B cell (primary cell): ENCODE results near the gene TBCC. TPM values are rescaled to one million over a fixed set of nuclear protein-coding genes. Genes with fewer than 3 reads are reported as not detected.

Experiments used
- ATAC-seq: fragments of 200-7000 bp; cut with Tn5 transposase; one replicate; pipeline ENCODE4 v1.10.0; 2021; ENCODE audit warnings: low read depth, mild to moderate bottlenecking, moderate number of reproducible peaks, moderate library complexity
- CTCF ChIA-PET: fragments of 350-600 bp; sonication (Branson Sonifier 250); formaldehyde crosslinking; loops from one replicate; lab custom pipeline; 2021; ENCODE audit warnings: antibody characterized with exemption, inconsistent platforms; lab: Charles Lee
- POLR2A ChIA-PET: fragments of 350-600 bp; sonication (Branson Sonifier 250); formaldehyde crosslinking; loops from one replicate; lab custom pipeline; 2021; ENCODE audit warnings: antibody characterized with exemption; lab: Charles Lee
- DNase-seq: peaks from one replicate; pipeline ENCODE4 v3.0.0; 2013
- H2AFZ ChIP-seq: 2 replicates; pipeline ENCODE4 v1.6.1; 2012; ENCODE audit warnings: mild to moderate bottlenecking, low read depth, low read length; ENCODE audit not compliant: insufficient read depth, poor library complexity, severe bottlenecking
- H3K27ac ChIP-seq, 2 donors: 1 replicate in 1 of 2; 2 replicates in 1 of 2; pipeline ENCODE4 v1.5.1; 2012 to 2013; ENCODE audit warnings: low read length in 2 of 2, mild to moderate bottlenecking in 2 of 2, moderate library complexity in 1 of 2
- H3K27me3 ChIP-seq, 4 experiments: fragments of 200-600 bp in 1 of 4; sonication (generic) in 1 of 4; replicated peaks in 1 of 4; 1 replicate in 2 of 4; 2 replicates in 2 of 4; pipeline versions ENCODE4 v1.6.1 to v1.7.0; 2013 to 2016; ENCODE audit warnings: low read length in 3 of 4, mild to moderate bottlenecking in 2 of 4, mixed read lengths in 1 of 4, moderate library complexity in 1 of 4; ENCODE audit not compliant: insufficient read depth in 4 of 4, control insufficient read depth in 3 of 4; ENCODE audit errors: control extremely low read depth in 1 of 4
- H3K36me3 ChIP-seq, 2 experiments: replicated peaks in 1 of 2; 1 replicate in 1 of 2; 2 replicates in 1 of 2; pipeline versions ENCODE4 v1.6.1 to v1.7.1; 2013; ENCODE audit warnings: low read length in 1 of 2; ENCODE audit not compliant: insufficient read depth in 2 of 2, control insufficient read depth in 1 of 2; ENCODE audit errors: control extremely low read depth in 1 of 2, extremely low read depth in 1 of 2
- H3K4me1 ChIP-seq, 2 donors: fragments of 200-600 bp in 1 of 2; sonication (generic) in 1 of 2; 1 replicate in 1 of 2; 2 replicates in 1 of 2; pipeline versions ENCODE4 v1.5.1 to v1.6.1; 2013 to 2017; ENCODE audit warnings: low read length in 2 of 2; ENCODE audit not compliant: control insufficient read depth in 2 of 2, insufficient read depth in 2 of 2
- H3K4me2 ChIP-seq: replicated peaks from 2 replicates; pipeline ENCODE3; 2012; ENCODE audit warnings: mild to moderate bottlenecking, low read depth, low read length; ENCODE audit not compliant: poor library complexity, severe bottlenecking
- H3K4me3 ChIP-seq, 5 experiments: fragments of 200-600 bp in 1 of 5; sonication (generic) in 1 of 5; 1 replicate in 3 of 5; 2 replicates in 2 of 5; pipeline versions ENCODE4 v1.5.1 to v1.7.0; 2011 to 2016; ENCODE audit warnings: low read length in 4 of 5, mild to moderate bottlenecking in 4 of 5, low read depth in 2 of 5, control low read depth in 1 of 5, moderate library complexity in 1 of 5; ENCODE audit not compliant: insufficient read depth in 1 of 5; ENCODE audit errors: control extremely low read depth in 1 of 5, extremely low read depth in 1 of 5
- H3K79me2 ChIP-seq: fragments of 200-600 bp; sonication (generic); one replicate; pipeline ENCODE4 v1.6.0; 2016; ENCODE audit warnings: low read length; ENCODE audit not compliant: control insufficient read depth, insufficient read depth
- H3K9ac ChIP-seq: fragments of 200-600 bp; sonication (generic); 2 replicates; pipeline ENCODE4 v1.6.1; 2017; ENCODE audit warnings: mild to moderate bottlenecking, low read length, moderate library complexity
- H3K9me3 ChIP-seq, 3 donors: one replicate each; pipeline versions ENCODE4 v1.6.1 to v1.7.1; 2013; ENCODE audit warnings: low read length in 2 of 3; ENCODE audit not compliant: control insufficient read depth in 2 of 3, insufficient read depth in 1 of 3; ENCODE audit errors: control extremely low read depth in 1 of 3
- H4K20me1 ChIP-seq: 2 replicates; pipeline ENCODE4 v1.6.0; 2012; ENCODE audit warnings: mild to moderate bottlenecking, low read length; ENCODE audit not compliant: insufficient read depth, control insufficient read depth, poor library complexity, severe bottlenecking
- H3K27ac Mint-ChIP-seq: one replicate; pipeline ENCODE4 v1.8.0; 2021; ENCODE audit warnings: mixed read lengths
- H3K27me3 Mint-ChIP-seq: one replicate; pipeline ENCODE4 v1.8.0; 2021; ENCODE audit warnings: mixed read lengths
- H3K4me1 Mint-ChIP-seq: one replicate; pipeline ENCODE4 v1.8.0; 2021; ENCODE audit warnings: mixed read lengths
- H3K4me3 Mint-ChIP-seq: one replicate; pipeline ENCODE4 v1.8.0; 2021; ENCODE audit warnings: mixed read lengths
- H3K9me3 Mint-ChIP-seq: one replicate; pipeline ENCODE4 v1.8.0; 2022; ENCODE audit warnings: mixed read lengths; ENCODE audit not compliant: insufficient read depth
- CTCF ChIP-seq: fragments of 200-600 bp; IDR thresholded peaks from one replicate; pipeline ENCODE4 v1.8.0; 2022; ENCODE audit warnings: antibody characterized with exemption, mild to moderate bottlenecking
- EZH2 ChIP-seq: IDR thresholded peaks from 2 replicates; pipeline ENCODE4 v1.6.1; 2012; ENCODE audit warnings: borderline replicate concordance, low read depth, mild to moderate bottlenecking, moderate library complexity, low read length; ENCODE audit not compliant: insufficient read depth, poor library complexity, severe bottlenecking
- WGBS: methylation state at CpG from one replicate; pipeline ENCODE4 v1.1.5; 2013; ENCODE audit warnings: missing lambda C conversion rate; ENCODE audit not compliant: insufficient coverage; 5-methylcytosine and 5-hydroxymethylcytosine counted together
- intact Hi-C: fragments of 100-400 bp; cut with micrococcal nuclease; formaldehyde crosslinking; loops from one replicate; pipeline ENCODE4 v1.10.0; 2022
- polyA plus RNA-seq: library from polyadenylated mRNA; depleted of rRNA; stranded (reverse); fragments of >200 nt; gene quantifications from 2 replicates; pipeline ENCODE4 v1.2.3, GENCODE V29; 2012
- total RNA-seq, 2 donors: library from RNA; stranded (reverse); fragments of 120-200 nt in 1 of 2; gene quantifications; 1 replicate in 1 of 2; 2 replicates in 1 of 2; pipeline versions ENCODE4 v1.2.3 to v1.2.4, GENCODE V29; 2013 to 2022

The TBCC gene
- total and polyA plus RNA-seq, 2 donors (not counting 1 experiment from before 2014, with no cell fraction given): 35.7 to 55.7 TPM

- 93% methylated on average over 3 of the region's 3 CpGs for WGBS
- TF ChIP-seq CTCF: no peak
- no peak for TF ChIP-seq EZH2
- H3K9me3 ChIP-seq: no peaks in the 10 kb centered on the region
- no peak overlapping the region for H3K4me3 ChIP-seq
- H2AFZ ChIP-seq: no peak overlapping the region
- Mint-ChIP-seq H3K27ac (no peak overlapping the region), H3K9me3 (no peaks in the 10 kb centered on the region), H3K27me3 (no peaks in the 10 kb centered on the region), H3K4me1 (peaks cover 13% of the 10 kb centered on the region), H3K4me3 (no peak overlapping the region)
- intact Hi-C loops: no loop called here
- H3K4me1 ChIP-seq: peaks cover 0 to 8% of the 10 kb centered on the region in 2 donors
- peaks cover 8 to 17% of the 10 kb centered on the region in 2 experiments for H3K36me3 ChIP-seq
- H3K9ac ChIP-seq: no peak overlapping the region
- no peak for ATAC-seq
- H3K27ac ChIP-seq: no peak overlapping the region
- no peak for DNase-seq
- CTCF ChIA-PET: no interaction called here
- no peaks in the 10 kb centered on the region for H3K27me3 ChIP-seq
- H3K79me2 ChIP-seq: peaks cover 63% of the 10 kb centered on the region
- no peak overlapping the region for H3K4me2 ChIP-seq
- POLR2A ChIA-PET: interaction anchor here (0.7 to 0.8 kb wide), 2 partner anchors 11 to 36 kb away, joined by 4 to 7 read pairs; no protein-coding TSS in a partner anchor
- H4K20me1 ChIP-seq: peaks cover 32% of the 10 kb centered on the region
These were observed 13.0 kb upstream of the TBCC start for GRCh38 chr6:42758756-42759430.

GRCh38 chr6:42756722-42757121 is 10.8 kb upstream of the TBCC start:
- no peak overlapping the region for H3K4me3 ChIP-seq
- peaks cover 81% of the 10 kb centered on the region for H3K79me2 ChIP-seq
- ChIA-PET POLR2A (no interaction called here), CTCF (no interaction called here)
- H3K27me3 ChIP-seq: no peaks in the 10 kb centered on the region
- H3K36me3 ChIP-seq: peaks cover 8 to 17% of the 10 kb centered on the region in 2 experiments
- H3K4me1 Mint-ChIP-seq: peaks cover 16% of the 10 kb centered on the region
- DNase-seq (no peak), ATAC-seq (no peak)
- WGBS: no CpG with 5 or more reads among the region's 7 CpGs
- H4K20me1 ChIP-seq: peaks cover 32% of the 10 kb centered on the region
- no peak overlapping the region for H3K4me3 Mint-ChIP-seq
- H3K9me3 ChIP-seq: no peaks in the 10 kb centered on the region
- peaks cover 0 to 8% of the 10 kb centered on the region in 2 donors for H3K4me1 ChIP-seq
- intact Hi-C loops: no loop called here
- H3K9me3 Mint-ChIP-seq: no peaks in the 10 kb centered on the region
- H2AFZ ChIP-seq: no peak overlapping the region
- H3K4me2 ChIP-seq: no peak overlapping the region
- no peak for TF ChIP-seq EZH2
- no peak for TF ChIP-seq CTCF
- H3K27ac ChIP-seq: no peak overlapping the region
- no peaks in the 10 kb centered on the region for H3K27me3 Mint-ChIP-seq
- no peak overlapping the region for H3K9ac ChIP-seq
- H3K27ac Mint-ChIP-seq: no peak overlapping the region
